Measurements from ENCODE around the gene BAHD1. TPM values are rescaled to one million over a fixed set of nuclear protein-coding genes. Genes with fewer than 3 reads are reported as not detected.

The BAHD1 gene
- total RNA-seq (10 to 100 TPM; 12.5 to 15.6 (median 13.4) TPM), polyA plus RNA-seq (10 to 100 TPM in 2 of 3 donors, 1 to 10 TPM in 1; 9.9 to 14.6 (median 12.3) TPM)
- long read RNA-seq, donor 1, partial matches to known transcripts = 2 of 3 reads
- long read RNA-seq, donor 1, other reads (novel, unspliced or antisense) = 1 of 3 reads
- long read RNA-seq, donor 2, full-length matches to known transcripts = 3 of 18 reads
- long read RNA-seq, donor 2, partial matches to known transcripts = 13 of 18 reads
- long read RNA-seq, donor 2, other reads (novel, unspliced or antisense) = 2 of 18 reads

DNA sequence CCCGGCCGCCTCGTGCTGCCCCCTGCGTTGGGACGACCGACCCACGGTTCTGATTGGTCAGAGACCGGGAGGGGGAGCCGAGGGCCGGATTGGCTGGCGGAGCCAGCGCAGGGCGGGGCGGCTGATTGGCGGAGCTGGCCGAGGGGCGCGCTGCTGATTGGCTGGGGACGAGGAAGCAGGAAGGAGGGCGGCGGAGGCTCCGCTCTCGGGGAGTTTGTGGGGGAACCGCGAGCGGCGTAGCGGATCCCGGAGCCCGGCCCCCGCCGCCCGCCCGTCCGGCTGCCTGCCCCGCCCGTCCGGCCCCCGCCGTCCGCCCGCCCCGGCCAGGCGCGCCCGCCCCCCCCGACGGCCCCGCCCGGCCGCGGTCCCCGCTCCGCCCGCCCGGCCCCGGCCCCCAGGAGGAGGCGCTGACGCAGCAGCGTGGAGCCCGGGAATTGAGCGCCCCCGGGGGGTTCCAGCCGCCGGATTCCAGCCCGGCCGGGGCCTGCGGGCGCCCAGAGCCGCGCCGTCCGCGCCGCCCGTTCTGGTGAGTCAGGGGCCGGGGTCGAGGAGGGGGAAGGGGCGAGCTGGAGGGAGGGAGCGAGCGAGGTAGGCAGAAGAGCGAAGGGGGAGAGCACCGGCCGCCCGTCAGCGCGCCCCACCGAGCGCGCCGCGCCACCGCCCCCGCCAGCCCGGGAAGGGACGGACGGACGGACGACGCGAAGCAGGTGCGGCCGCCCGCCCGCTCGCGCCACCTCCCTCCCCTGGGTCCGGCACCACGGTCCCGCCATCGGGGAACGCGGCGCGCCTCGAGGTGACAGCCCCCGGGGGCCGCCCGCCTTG is at the start of gene BAHD1:
TSS of gene BAHD1 (plus strand) at position 211 of the 822 bp plus-strand sequence. CDS start 17,512 bp downstream, outside the sequence.
- Histone ChIP-seq H3K9me3 (no peaks in the 10 kb centered on the region), H3K4me1 (peaks cover 25% of the 10 kb centered on the region), H3K27ac (peak within 1 kb of the TSS; percentile 76), H3K27me3 (ENCODE audit: insufficient read depth in 3 of 3, low read length in 2 of 3) (peaks cover 0 to 25% (median 9%) of the 10 kb centered on the region in 3 donors), H3K4me3 (peak within 1 kb of the TSS; percentile 89), H3K36me3 (ENCODE audit: insufficient read depth in 1 of 2, low read depth in 1 of 2) (no peaks in the 10 kb centered on the region)
- WGBS, 3 donors = 1% methylated on average over 26 to 119 of the region's 119 CpGs
- ATAC-seq (peak; percentile 92 to 95 (median 92)), DNase-seq (peak; percentile 97 to 99)
- intact Hi-C loops (cut with DNase I) = loop anchor here in 1 of 2 donors (5.0 kb wide), 1 partner anchor 66 kb away; no protein-coding TSS in a partner anchor
- no peak for TF ChIP-seq CTCF (IDR thresholded peaks at IDR 0.05)

GRCh38 chr15:40392986-40393948 is 47.5 kb upstream of the BAHD1 start:
- intact Hi-C loops (cut with DNase I) = no loop called here
- TF ChIP-seq CTCF (IDR thresholded peaks at IDR 0.05) = no peak
- no peaks in the 10 kb centered on the region for H3K9me3 ChIP-seq
- ATAC-seq (no peak), DNase-seq (no peak)
- no peaks in the 10 kb centered on the region for H3K27me3 ChIP-seq (ENCODE audit: insufficient read depth in 3 of 3, low read length in 2 of 3)
- H3K27ac ChIP-seq = no peak overlapping the region
- H3K4me3 ChIP-seq = no peak overlapping the region
- H3K36me3 ChIP-seq (ENCODE audit: insufficient read depth in 1 of 2, low read depth in 1 of 2) = peaks cover 0 to 57% of the 10 kb centered on the region in 2 donors
- WGBS, 3 donors = 92 to 93% (median 92%) methylated on average over 4 of the region's 4 CpGs
- peaks cover 8% of the 10 kb centered on the region for H3K4me1 ChIP-seq

DNA sequence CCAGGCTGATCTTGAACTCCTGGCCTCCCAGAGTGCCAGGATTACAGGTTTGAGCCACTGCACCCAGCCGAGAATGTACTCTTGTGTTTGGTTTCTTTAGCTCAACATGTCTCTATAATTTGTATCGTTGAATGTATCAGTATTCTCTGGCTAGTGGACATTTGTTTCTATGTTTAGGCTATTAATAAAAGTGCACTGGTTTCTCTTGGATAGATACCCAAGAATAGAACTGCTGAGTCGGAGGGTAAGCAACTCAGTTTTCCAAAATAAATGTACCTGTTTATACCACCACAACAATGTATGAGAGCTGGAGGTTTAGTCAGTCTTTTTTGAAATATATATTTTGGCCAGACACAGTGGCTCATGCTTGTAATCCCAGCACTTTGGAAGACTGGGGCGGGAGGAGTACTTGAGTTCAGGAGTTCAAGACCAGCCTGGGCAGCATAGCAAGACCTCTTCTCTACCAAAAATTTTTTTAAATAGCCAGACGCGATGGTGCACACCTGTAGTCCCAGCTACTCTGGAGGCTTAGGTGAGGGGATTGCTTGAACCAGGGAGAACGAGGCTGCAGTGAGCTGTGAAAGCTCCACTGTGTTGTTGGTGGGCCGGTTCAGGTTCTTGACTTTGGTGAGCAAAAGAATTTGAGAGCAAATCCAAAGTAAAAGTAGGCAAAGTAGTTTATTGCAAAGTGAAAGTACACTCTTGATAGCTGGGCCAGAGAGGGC is 42.9 kb upstream of the BAHD1 start:
- Histone ChIP-seq H3K27me3 (ENCODE audit: insufficient read depth in 3 of 3, low read length in 2 of 3) (no peaks in the 10 kb centered on the region), H3K4me3 (no peak overlapping the region), H3K36me3 (ENCODE audit: insufficient read depth in 1 of 2, low read depth in 1 of 2) (peaks cover 0 to 15% of the 10 kb centered on the region in 2 donors), H3K27ac (peak overlapping the region; percentile 16), H3K9me3 (no peaks in the 10 kb centered on the region), H3K4me1 (peaks cover 8% of the 10 kb centered on the region)
- 69 to 81% (median 75%) methylated on average over 8 of the region's 8 CpGs for WGBS, 3 donors
- ATAC-seq (no peak), DNase-seq (no peak)
- no peak for TF ChIP-seq CTCF (IDR thresholded peaks at IDR 0.05)
- intact Hi-C loops (cut with DNase I) = no loop called here

GRCh38 chr15:40398413-40398873 is 42.3 kb upstream of the BAHD1 start:
- peaks cover 8% of the 10 kb centered on the region for H3K4me1 ChIP-seq
- peaks cover 0 to 9% of the 10 kb centered on the region in 2 donors for H3K36me3 ChIP-seq (ENCODE audit: insufficient read depth in 1 of 2, low read depth in 1 of 2)
- intact Hi-C loops (cut with DNase I) = no loop called here
- 66 to 81% (median 77%) methylated on average over 4 of the region's 4 CpGs for whole genome bisulfite sequencing, 3 donors
- TF ChIP-seq CTCF (IDR thresholded peaks at IDR 0.05) = no peak
- peak in 1 of 4 donors; percentile 46 for ATAC-seq
- H3K9me3 ChIP-seq = no peaks in the 10 kb centered on the region
- DNase-seq = no peak
- H3K27ac ChIP-seq = no peak overlapping the region
- H3K4me3 ChIP-seq = no peak overlapping the region
- no peaks in the 10 kb centered on the region for H3K27me3 ChIP-seq (ENCODE audit: insufficient read depth in 3 of 3, low read length in 2 of 3)
